WTC11 (cell line): ENCODE measurements around the gene PROC.

Source experiments
- CBFB ChIP-seq: sonication (generic); formaldehyde crosslinking; IDR thresholded peaks from 2 replicates; pipeline ENCODE4 v1.8.1; 2022; ENCODE audit warnings: mild to moderate bottlenecking, low read depth, missing genetic modification reagents
- IRF2 ChIP-seq: sonication (generic); formaldehyde crosslinking; IDR thresholded peaks from 2 replicates; pipeline ENCODE4 v1.8.0; 2022; ENCODE audit warnings: low read depth, missing genetic modification reagents, borderline replicate concordance
- JUN ChIP-seq: sonication (generic); formaldehyde crosslinking; IDR thresholded peaks from 2 replicates; pipeline ENCODE4 v1.8.0; 2023; ENCODE audit warnings: mild to moderate bottlenecking, missing genetic modification reagents
- NFYB ChIP-seq: sonication (generic); formaldehyde crosslinking; conservative IDR thresholded peaks from 2 replicates; pipeline ENCODE4 v1.8.0; 2022; ENCODE audit warnings: low read depth, missing genetic modification reagents
- ZBTB21 ChIP-seq: sonication (generic); formaldehyde crosslinking; IDR thresholded peaks from 2 replicates; pipeline ENCODE4 v1.8.1; 2023; ENCODE audit warnings: mild to moderate bottlenecking, missing genetic modification reagents, borderline replicate concordance
- TF ChIP-seq, protein P1 (sequence below): sonication (generic); formaldehyde crosslinking; IDR thresholded peaks from 2 replicates; pipeline ENCODE4 v1.8.0; 2022; ENCODE audit warnings: mild to moderate bottlenecking, missing genetic modification reagents
- TF ChIP-seq, protein P2 (sequence below): fragments of 200-600 bp; IDR thresholded peaks from 2 replicates; pipeline ENCODE4 v1.8.0; 2022; ENCODE audit warnings: antibody characterized with exemption
- TF ChIP-seq, protein P3 (sequence below): sonication (generic); formaldehyde crosslinking; IDR thresholded peaks from 2 replicates; pipeline ENCODE4 v1.8.1; 2022; ENCODE audit warnings: mild to moderate bottlenecking, moderate library complexity, missing genetic modification reagents
- TF ChIP-seq, protein P4 (sequence below): sonication (generic); formaldehyde crosslinking; conservative IDR thresholded peaks from 2 replicates; pipeline ENCODE4 v1.8.1; 2022; ENCODE audit warnings: mild to moderate bottlenecking, missing genetic modification reagents
- TF ChIP-seq, protein P5 (sequence below): sonication (generic); formaldehyde crosslinking; IDR thresholded peaks from 2 replicates; pipeline ENCODE4 v1.8.0; 2022; ENCODE audit warnings: mild to moderate bottlenecking, missing genetic modification reagents

DNA sequence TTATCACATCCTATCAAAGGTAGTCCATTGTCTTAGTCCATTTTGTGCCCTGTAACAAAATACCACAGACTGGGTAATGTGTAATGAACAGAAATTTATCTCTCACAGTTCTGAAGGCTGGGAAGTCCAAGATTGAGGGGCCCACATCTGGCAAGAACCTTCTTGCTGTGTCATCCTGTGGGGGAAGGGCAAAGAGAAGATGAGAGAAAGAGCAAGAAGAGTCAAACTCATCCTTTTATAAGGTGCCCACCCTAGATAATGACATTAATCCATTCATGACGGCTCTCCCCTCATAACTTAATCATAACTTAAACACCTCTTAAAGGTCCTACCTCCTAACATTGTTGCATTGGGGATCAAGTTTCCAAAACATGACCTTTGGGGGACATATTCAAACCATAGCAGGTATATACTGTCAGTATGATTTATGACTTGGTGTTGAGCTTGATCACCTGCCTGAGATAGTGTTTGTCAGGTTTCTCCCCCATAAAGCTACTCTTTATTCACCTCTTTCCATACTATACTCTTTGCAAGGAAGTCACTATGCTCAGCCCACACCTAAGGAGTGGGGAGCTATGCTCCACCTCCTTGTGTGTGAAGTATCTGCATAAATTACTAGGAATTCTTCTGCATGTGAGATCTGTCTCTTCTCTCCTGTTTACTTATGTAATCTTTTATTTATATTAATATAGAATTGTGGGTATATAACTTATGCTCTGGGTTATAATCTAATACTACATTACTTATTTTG lies 25.2 kb upstream of the PROC start:
- TF ChIP-seq, protein P1, sequence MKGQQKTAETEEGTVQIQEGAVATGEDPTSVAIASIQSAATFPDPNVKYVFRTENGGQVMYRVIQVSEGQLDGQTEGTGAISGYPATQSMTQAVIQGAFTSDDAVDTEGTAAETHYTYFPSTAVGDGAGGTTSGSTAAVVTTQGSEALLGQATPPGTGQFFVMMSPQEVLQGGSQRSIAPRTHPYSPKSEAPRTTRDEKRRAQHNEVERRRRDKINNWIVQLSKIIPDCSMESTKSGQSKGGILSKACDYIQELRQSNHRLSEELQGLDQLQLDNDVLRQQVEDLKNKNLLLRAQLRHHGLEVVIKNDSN = no peak
- TF ChIP-seq, protein P2, sequence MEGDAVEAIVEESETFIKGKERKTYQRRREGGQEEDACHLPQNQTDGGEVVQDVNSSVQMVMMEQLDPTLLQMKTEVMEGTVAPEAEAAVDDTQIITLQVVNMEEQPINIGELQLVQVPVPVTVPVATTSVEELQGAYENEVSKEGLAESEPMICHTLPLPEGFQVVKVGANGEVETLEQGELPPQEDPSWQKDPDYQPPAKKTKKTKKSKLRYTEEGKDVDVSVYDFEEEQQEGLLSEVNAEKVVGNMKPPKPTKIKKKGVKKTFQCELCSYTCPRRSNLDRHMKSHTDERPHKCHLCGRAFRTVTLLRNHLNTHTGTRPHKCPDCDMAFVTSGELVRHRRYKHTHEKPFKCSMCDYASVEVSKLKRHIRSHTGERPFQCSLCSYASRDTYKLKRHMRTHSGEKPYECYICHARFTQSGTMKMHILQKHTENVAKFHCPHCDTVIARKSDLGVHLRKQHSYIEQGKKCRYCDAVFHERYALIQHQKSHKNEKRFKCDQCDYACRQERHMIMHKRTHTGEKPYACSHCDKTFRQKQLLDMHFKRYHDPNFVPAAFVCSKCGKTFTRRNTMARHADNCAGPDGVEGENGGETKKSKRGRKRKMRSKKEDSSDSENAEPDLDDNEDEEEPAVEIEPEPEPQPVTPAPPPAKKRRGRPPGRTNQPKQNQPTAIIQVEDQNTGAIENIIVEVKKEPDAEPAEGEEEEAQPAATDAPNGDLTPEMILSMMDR = no peak
- no peak for TF ChIP-seq ZBTB21 (CRISPR knock-in tag)
- no peak for TF ChIP-seq IRF2
- TF ChIP-seq, protein P3, sequence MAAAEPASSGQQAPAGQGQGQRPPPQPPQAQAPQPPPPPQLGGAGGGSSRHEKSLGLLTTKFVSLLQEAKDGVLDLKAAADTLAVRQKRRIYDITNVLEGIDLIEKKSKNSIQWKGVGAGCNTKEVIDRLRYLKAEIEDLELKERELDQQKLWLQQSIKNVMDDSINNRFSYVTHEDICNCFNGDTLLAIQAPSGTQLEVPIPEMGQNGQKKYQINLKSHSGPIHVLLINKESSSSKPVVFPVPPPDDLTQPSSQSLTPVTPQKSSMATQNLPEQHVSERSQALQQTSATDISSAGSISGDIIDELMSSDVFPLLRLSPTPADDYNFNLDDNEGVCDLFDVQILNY = no peak
- TF ChIP-seq JUN (CRISPR knock-in tag) = no peak
- TF ChIP-seq, protein P4, sequence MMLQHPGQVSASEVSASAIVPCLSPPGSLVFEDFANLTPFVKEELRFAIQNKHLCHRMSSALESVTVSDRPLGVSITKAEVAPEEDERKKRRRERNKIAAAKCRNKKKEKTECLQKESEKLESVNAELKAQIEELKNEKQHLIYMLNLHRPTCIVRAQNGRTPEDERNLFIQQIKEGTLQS (CRISPR knock-in tag) = no peak
- TF ChIP-seq CBFB = no peak
- no peak for TF ChIP-seq NFYB (CRISPR knock-in tag)
- TF ChIP-seq, protein P5, sequence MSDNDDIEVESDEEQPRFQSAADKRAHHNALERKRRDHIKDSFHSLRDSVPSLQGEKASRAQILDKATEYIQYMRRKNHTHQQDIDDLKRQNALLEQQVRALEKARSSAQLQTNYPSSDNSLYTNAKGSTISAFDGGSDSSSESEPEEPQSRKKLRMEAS = no peak
